ENCODE data around the gene TH. TPM values are rescaled to one million over a fixed set of nuclear protein-coding genes. Genes with fewer than 3 reads are reported as not detected.

TH gene
- total RNA-seq, 1 experiment from 2014 or later = not detected

GRCh38 chr11:2156416-2157182 is 15.0 kb downstream of the TH start:
- DNase-seq (ENCODE audit: low read depth, low spot score) = peak; percentile 74
- in situ Hi-C loops (cut with HindIII; ENCODE audit: low pct_unique_long_range_greater_than_20kb, low sequenced_read_pairs) = no loop called here

GRCh38 chr11:2155511-2155910 is 16.1 kb downstream of the TH start:
- in situ Hi-C loops (cut with HindIII; ENCODE audit: low pct_unique_long_range_greater_than_20kb, low sequenced_read_pairs) = no loop called here

GRCh38 chr11:2154889-2155288 is 16.7 kb downstream of the TH start:
- in situ Hi-C loops (cut with HindIII; ENCODE audit: low pct_unique_long_range_greater_than_20kb, low sequenced_read_pairs) = no loop called here
- no peak for DNase-seq (ENCODE audit: low read depth, low spot score)

More at GRCh38 chr11:2155511-2155910, 16.1 kb downstream of the TH start:
- DNase-seq (ENCODE audit: low read depth, low spot score) = no peak

- in situ Hi-C loops (cut with HindIII; ENCODE audit: low pct_unique_long_range_greater_than_20kb, low sequenced_read_pairs) = no loop called here
- no peak for DNase-seq (ENCODE audit: low read depth, low spot score)
Measured at GRCh38 chr11:2154195-2154585, 17.4 kb downstream of the TH start.

- in situ Hi-C loops (cut with HindIII; ENCODE audit: low pct_unique_long_range_greater_than_20kb, low sequenced_read_pairs) = no loop called here
- no peak for DNase-seq (ENCODE audit: low read depth, low spot score)
Measured at GRCh38 chr11:2153581-2154194, 17.9 kb downstream of the TH start.

- in situ Hi-C loops (cut with HindIII; ENCODE audit: low pct_unique_long_range_greater_than_20kb, low sequenced_read_pairs) = no loop called here
- DNase-seq (ENCODE audit: low read depth, low spot score) = peak; percentile 75
Measured at GRCh38 chr11:2151500-2152257, 19.9 kb downstream of the TH start.

GRCh38 chr11:2149864-2150847 is 21.5 kb downstream of the TH start:
- in situ Hi-C loops (cut with HindIII; ENCODE audit: low pct_unique_long_range_greater_than_20kb, low sequenced_read_pairs) = no loop called here

GRCh38 chr11:2149460-2149859 is 22.2 kb downstream of the TH start:
- DNase-seq (ENCODE audit: low read depth, low spot score) = no peak
- in situ Hi-C loops (cut with HindIII; ENCODE audit: low pct_unique_long_range_greater_than_20kb, low sequenced_read_pairs) = no loop called here

More at GRCh38 chr11:2149864-2150847, 21.5 kb downstream of the TH start:
- peak; percentile 65 for DNase-seq (ENCODE audit: low read depth, low spot score)

GRCh38 chr11:2148595-2148994 is 23.0 kb downstream of the TH start:
- no peak for DNase-seq (ENCODE audit: low read depth, low spot score)
- in situ Hi-C loops (cut with HindIII; ENCODE audit: low pct_unique_long_range_greater_than_20kb, low sequenced_read_pairs) = no loop called here

GRCh38 chr11:2147391-2147790 is 24.2 kb downstream of the TH start:
- in situ Hi-C loops (cut with HindIII; ENCODE audit: low pct_unique_long_range_greater_than_20kb, low sequenced_read_pairs) = no loop called here

GRCh38 chr11:2146051-2146450 is 25.6 kb downstream of the TH start:
- no peak for DNase-seq (ENCODE audit: low read depth, low spot score)
- in situ Hi-C loops (cut with HindIII; ENCODE audit: low pct_unique_long_range_greater_than_20kb, low sequenced_read_pairs) = no loop called here

More at GRCh38 chr11:2147391-2147790, 24.2 kb downstream of the TH start:
- no peak for DNase-seq (ENCODE audit: low read depth, low spot score)

GRCh38 chr11:2144544-2145248 is 26.9 kb downstream of the TH start:
- no peak for DNase-seq (ENCODE audit: low read depth, low spot score)
- in situ Hi-C loops (cut with HindIII; ENCODE audit: low pct_unique_long_range_greater_than_20kb, low sequenced_read_pairs) = no loop called here

GRCh38 chr11:2143799-2144543 is 27.6 kb downstream of the TH start:
- in situ Hi-C loops (cut with HindIII; ENCODE audit: low pct_unique_long_range_greater_than_20kb, low sequenced_read_pairs) = no loop called here
- no peak for DNase-seq (ENCODE audit: low read depth, low spot score)

- in situ Hi-C loops (cut with HindIII; ENCODE audit: low pct_unique_long_range_greater_than_20kb, low sequenced_read_pairs) = no loop called here
- DNase-seq (ENCODE audit: low read depth, low spot score) = no peak
Measured at GRCh38 chr11:2143477-2143798, 28.2 kb downstream of the TH start.

GRCh38 chr11:2142762-2143202 is 28.8 kb downstream of the TH start:
- DNase-seq (ENCODE audit: low read depth, low spot score) = no peak
- in situ Hi-C loops (cut with HindIII; ENCODE audit: low pct_unique_long_range_greater_than_20kb, low sequenced_read_pairs) = no loop called here

GRCh38 chr11:2142300-2142759 is 29.3 kb downstream of the TH start:
- in situ Hi-C loops (cut with HindIII; ENCODE audit: low pct_unique_long_range_greater_than_20kb, low sequenced_read_pairs) = no loop called here
- no peak for DNase-seq (ENCODE audit: low read depth, low spot score)

Data from SK-MEL-5 (cell line).